Lung (tissue), 12 donors: ENCODE data around the gene RBM20. TPM values are rescaled to one million over a fixed set of nuclear protein-coding genes. Genes with fewer than 3 reads are reported as not detected.

Source experiments
- ATAC-seq: fragments of 200-7000 bp; cut with Tn5 transposase; one replicate; pipeline ENCODE4 v1.9.1; 2020; ENCODE audit warnings: moderate number of reproducible peaks; ENCODE audit not compliant: insufficient read depth, low FRiP score
- DNase-seq, 3 donors: peaks; one replicate each; pipeline ENCODE4 v3.0.0-alpha.2; 2013 to 2017
- H3K27ac ChIP-seq, 2 donors: one replicate each; pipeline ENCODE4 v1.5.1; 2013; ENCODE audit warnings: mild to moderate bottlenecking in 2 of 2, moderate library complexity in 2 of 2, control low read depth in 1 of 2, inconsistent platforms in 1 of 2, low read depth in 1 of 2, low read length in 1 of 2
- H3K27me3 ChIP-seq, 3 donors: one replicate each; pipeline ENCODE4 v1.5.1; 2013; ENCODE audit warnings: low read length in 2 of 3; ENCODE audit not compliant: control insufficient read depth in 3 of 3, insufficient read depth in 3 of 3
- H3K36me3 ChIP-seq, 4 donors: one replicate each; pipeline ENCODE4 v1.5.1; 2013; ENCODE audit warnings: low read length in 4 of 4, mild to moderate bottlenecking in 1 of 4, moderate library complexity in 1 of 4; ENCODE audit not compliant: control insufficient read depth in 4 of 4, insufficient read depth in 4 of 4
- H3K4me1 ChIP-seq, 5 donors: one replicate each; pipeline ENCODE4 v1.5.1; 2013; ENCODE audit warnings: low read length in 5 of 5, mild to moderate bottlenecking in 2 of 5, moderate library complexity in 1 of 5; ENCODE audit not compliant: control insufficient read depth in 5 of 5, insufficient read depth in 5 of 5
- H3K4me3 ChIP-seq: one replicate; pipeline ENCODE4 v1.5.1; 2013; ENCODE audit warnings: mild to moderate bottlenecking, control low read depth, moderate library complexity
- H3K9ac ChIP-seq, 2 donors: one replicate each; pipeline ENCODE4 v1.5.1; 2013; ENCODE audit warnings: low read length in 2 of 2, control low read depth in 1 of 2; ENCODE audit not compliant: insufficient read depth in 1 of 2
- H3K9me3 ChIP-seq, 4 donors: one replicate each; pipeline ENCODE4 v1.5.1; 2013; ENCODE audit warnings: low read length in 3 of 4, mild to moderate bottlenecking in 1 of 4, moderate library complexity in 1 of 4; ENCODE audit not compliant: control insufficient read depth in 4 of 4, insufficient read depth in 3 of 4
- WGBS, 2 donors: extraction: QIAGEN DNeasy Blood & Tissue Kit; methylation state at CpG; one replicate each; pipeline ENCODE4 v1.1.7; 2013; 5-methylcytosine and 5-hydroxymethylcytosine counted together
- polyA plus RNA-seq, 2 donors: library from polyadenylated mRNA; stranded (reverse); fragments of 200-250 nt; gene quantifications; one replicate each; pipeline ENCODE4 v1.2.1, GENCODE V29; 2013
- total RNA-seq, 2 donors: library from RNA; depleted of rRNA in 1 of 2; stranded (reverse); fragments of >200 nt in 1 of 2; gene quantifications; one replicate each; pipeline ENCODE4 v1.2.1, GENCODE V29; 2014 to 2021
- TF ChIP-seq, protein P1 (sequence below): IDR thresholded peaks from 2 replicates; pipeline ENCODE4 v1.5.1; 2012; ENCODE audit warnings: mild to moderate bottlenecking; ENCODE audit errors: control extremely low read depth, extremely low read depth
- donor health status: control.
- donor health status: control.
- donor health status: Bipolar disorder and iron deficiency.
- donor health status: healthy.
- donor health status: DM: yes; HTN: yes; CAD: no.

The RBM20 gene
- total and polyA plus RNA-seq, 4 donors: 0.25 to 3.3 (median 0.66) TPM

DNA sequence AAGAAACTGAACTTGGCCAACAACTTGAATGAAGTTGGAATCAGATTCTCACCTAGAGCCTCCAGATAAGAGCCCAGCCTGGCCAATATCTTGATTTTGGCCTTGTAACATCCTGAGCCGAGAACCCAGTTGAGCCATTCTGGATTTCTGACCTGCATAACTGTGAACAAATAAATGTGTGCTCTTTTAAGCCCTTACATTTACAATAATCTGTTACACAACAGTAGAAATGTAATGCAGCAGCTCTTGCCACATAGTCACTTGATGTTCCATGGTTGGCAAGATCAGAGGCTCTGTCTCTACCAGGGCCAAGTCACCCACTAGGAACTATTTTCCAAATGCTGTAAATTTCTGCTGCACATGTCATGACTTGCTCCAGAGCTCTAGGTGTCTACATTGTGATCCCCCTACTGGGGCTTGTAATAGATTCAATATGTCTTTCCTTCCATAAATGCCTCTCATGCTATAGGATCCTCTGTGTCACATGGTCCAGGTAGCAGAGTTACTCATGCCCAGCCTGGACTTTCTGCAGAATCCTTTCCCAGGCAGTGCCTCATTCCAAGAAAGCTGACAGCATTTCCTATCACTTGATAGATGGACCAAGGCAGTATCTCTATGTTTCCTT lies 11.4 kb upstream of the RBM20 start:
- Histone ChIP-seq H3K4me3 (no peak overlapping the region), H3K9me3 (no peaks in the 10 kb centered on the region), H3K27ac (no peak overlapping the region), H3K4me1 (peaks cover 0 to 8% (median 0%) of the 10 kb centered on the region in 5 donors), H3K27me3 (peaks cover 0 to 3% (median 0%) of the 10 kb centered on the region in 3 donors), H3K9ac (no peak overlapping the region), H3K36me3 (no peaks in the 10 kb centered on the region)
- TF ChIP-seq, protein P1, sequence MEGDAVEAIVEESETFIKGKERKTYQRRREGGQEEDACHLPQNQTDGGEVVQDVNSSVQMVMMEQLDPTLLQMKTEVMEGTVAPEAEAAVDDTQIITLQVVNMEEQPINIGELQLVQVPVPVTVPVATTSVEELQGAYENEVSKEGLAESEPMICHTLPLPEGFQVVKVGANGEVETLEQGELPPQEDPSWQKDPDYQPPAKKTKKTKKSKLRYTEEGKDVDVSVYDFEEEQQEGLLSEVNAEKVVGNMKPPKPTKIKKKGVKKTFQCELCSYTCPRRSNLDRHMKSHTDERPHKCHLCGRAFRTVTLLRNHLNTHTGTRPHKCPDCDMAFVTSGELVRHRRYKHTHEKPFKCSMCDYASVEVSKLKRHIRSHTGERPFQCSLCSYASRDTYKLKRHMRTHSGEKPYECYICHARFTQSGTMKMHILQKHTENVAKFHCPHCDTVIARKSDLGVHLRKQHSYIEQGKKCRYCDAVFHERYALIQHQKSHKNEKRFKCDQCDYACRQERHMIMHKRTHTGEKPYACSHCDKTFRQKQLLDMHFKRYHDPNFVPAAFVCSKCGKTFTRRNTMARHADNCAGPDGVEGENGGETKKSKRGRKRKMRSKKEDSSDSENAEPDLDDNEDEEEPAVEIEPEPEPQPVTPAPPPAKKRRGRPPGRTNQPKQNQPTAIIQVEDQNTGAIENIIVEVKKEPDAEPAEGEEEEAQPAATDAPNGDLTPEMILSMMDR: no peak
- DNase-seq (no peak), ATAC-seq (no peak)
- WGBS, 2 donors: 86 to 95% methylated on average over 1 of the region's 1 CpG

DNA sequence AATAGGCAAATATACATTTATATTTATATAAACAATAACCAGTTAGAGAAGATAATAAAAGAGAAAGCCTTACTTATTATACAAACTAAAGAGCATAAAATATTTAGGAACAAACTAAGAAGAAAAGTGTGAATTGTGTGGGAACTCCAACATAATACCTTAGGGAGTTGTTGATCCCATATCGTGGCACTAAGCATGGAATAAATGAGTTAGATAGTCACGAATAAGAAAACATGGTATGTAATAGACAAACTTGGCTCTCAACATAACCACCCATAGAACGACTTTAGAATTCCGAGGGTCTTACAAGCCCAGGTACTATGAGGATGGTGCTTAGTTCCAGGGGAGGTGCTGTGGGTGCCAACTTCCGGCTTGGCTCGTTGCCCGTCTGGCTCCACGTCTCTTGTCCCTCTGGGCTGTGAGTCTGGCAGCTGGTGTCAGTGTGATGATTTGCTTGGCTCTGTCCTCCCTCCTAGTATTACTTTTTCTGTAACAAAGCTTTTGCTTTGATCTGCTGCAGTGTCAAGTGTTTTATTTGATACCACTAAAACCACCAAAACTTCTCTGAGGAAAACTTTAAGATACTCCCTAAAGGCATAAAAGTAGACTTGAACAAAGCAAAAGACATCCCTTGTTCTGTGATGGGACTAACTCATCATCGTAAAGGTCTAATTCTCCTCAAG lies 9.5 kb upstream of the RBM20 start:
- Histone ChIP-seq H3K27ac (peak overlapping the region in 1 of 2 donors; percentile 63), H3K9ac (no peak overlapping the region), H3K9me3 (peaks cover 0 to 2% (median 0%) of the 10 kb centered on the region in 4 donors), H3K27me3 (peaks cover 0 to 5% (median 0%) of the 10 kb centered on the region in 3 donors), H3K36me3 (no peaks in the 10 kb centered on the region), H3K4me3 (no peak overlapping the region), H3K4me1 (peaks cover 0 to 5% (median 0%) of the 10 kb centered on the region in 5 donors)
- ATAC-seq: no peak
- TF ChIP-seq, protein P1: no peak
- DNase-seq: no peak
- WGBS, 2 donors: 61 to 76% methylated on average over 9 of the region's 9 CpGs

DNA sequence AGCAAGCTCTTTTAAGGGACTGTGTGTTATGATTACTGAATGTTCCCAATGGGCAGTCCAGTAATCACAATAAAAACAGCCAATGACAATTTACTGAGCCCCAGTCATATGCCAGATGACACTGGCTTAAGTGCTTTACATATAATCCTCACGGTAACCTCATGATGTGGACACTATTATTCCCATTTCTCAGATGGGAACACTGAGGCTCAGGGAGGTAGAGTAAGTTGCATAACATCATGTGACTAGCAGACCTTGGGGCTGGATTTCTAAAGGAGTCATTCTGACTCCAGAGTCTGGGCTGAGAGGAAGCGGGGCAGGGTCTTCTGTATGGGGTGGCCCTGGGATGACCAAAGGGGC lies 7.6 kb upstream of the RBM20 start:
- Histone ChIP-seq H3K27me3 (peaks cover 0 to 12% (median 12%) of the 10 kb centered on the region in 3 donors), H3K36me3 (no peaks in the 10 kb centered on the region), H3K4me3 (no peak overlapping the region), H3K27ac (peak overlapping the region in 1 of 2 donors; percentile 91), H3K9me3 (peaks cover 0 to 2% (median 0%) of the 10 kb centered on the region in 4 donors), H3K4me1 (peaks cover 0 to 6% (median 0%) of the 10 kb centered on the region in 5 donors), H3K9ac (no peak overlapping the region)
- DNase-seq (no peak), ATAC-seq (no peak)
- WGBS, 2 donors: 95 to 100% methylated on average over 2 of the region's 2 CpGs
- TF ChIP-seq, protein P1: no peak
